Endothelial cell of umbilical vein (primary cell): ENCODE measurements around the gene GSK3A. TPM values are rescaled to one million over a fixed set of nuclear protein-coding genes. Genes with fewer than 3 reads are reported as not detected.

Experiments used
- BruUV-seq: library from RNA; stranded (reverse); fragments of 400-500 nt; replicated peaks from 2 replicates; lab custom pipeline; 2021; lab: Mats Ljungman, UMichigan
- CTCF ChIA-PET: fragments of 300-600, 350-600 bp; sonication (Branson Sonifier 250); formaldehyde crosslinking; loops from one replicate; lab custom pipeline; 2021; ENCODE audit warnings: antibody characterized with exemption, inconsistent platforms; lab: Charles Lee
- POLR2A ChIA-PET: fragments of 300-600, 350-600 bp; sonication (Branson Sonifier 250); formaldehyde crosslinking; loops from one replicate; lab custom pipeline; 2021; ENCODE audit warnings: antibody characterized with exemption, inconsistent platforms; lab: Charles Lee
- DNase-seq: peaks from one replicate; pipeline ENCODE4 v3.0.0-alpha.2; 2011; ENCODE audit warnings: low read depth, low spot score
- FAIRE-seq: peaks from 2 replicates; lab custom pipeline; 2011; peaks lifted over from hg19 to GRCh38; lab: Jason Lieb, UNC
- H2AFZ ChIP-seq: 2 replicates; pipeline ENCODE4 v1.6.0; 2012; ENCODE audit warnings: low read depth, low read length, control low read depth, inconsistent platforms
- H3K27ac ChIP-seq: 2 replicates; pipeline ENCODE4 v1.5.1; 2011; ENCODE audit warnings: low read depth, mild to moderate bottlenecking, control low read depth, low read length, moderate library complexity; ENCODE audit not compliant: insufficient read depth
- H3K27me3 ChIP-seq, 2 experiments: 2 replicates each; pipeline versions ENCODE4 v1.6.0 to v1.6.1; 2011; ENCODE audit warnings: low read length in 2 of 2, mixed read lengths in 1 of 2; ENCODE audit not compliant: control insufficient read depth in 2 of 2, insufficient read depth in 2 of 2
- H3K36me3 ChIP-seq, 2 experiments: 2 replicates in 1 of 2; 3 replicates in 1 of 2; pipeline ENCODE4 v1.5.1; 2011; ENCODE audit warnings: low read length in 2 of 2, mild to moderate bottlenecking in 1 of 2, moderate library complexity in 1 of 2; ENCODE audit not compliant: control insufficient read depth in 2 of 2, insufficient read depth in 2 of 2; ENCODE audit errors: extremely low read depth in 1 of 2
- H3K4me1 ChIP-seq: 3 replicates; pipeline ENCODE4 v1.5.1; 2011; ENCODE audit warnings: mild to moderate bottlenecking, low read length; ENCODE audit not compliant: control insufficient read depth, insufficient read depth; ENCODE audit errors: extremely low read depth
- H3K4me2 ChIP-seq: 2 replicates; pipeline ENCODE4 v1.6.1; 2011; ENCODE audit warnings: low read length, control low read depth, mixed read lengths; ENCODE audit not compliant: insufficient read depth
- H3K4me3 ChIP-seq, 3 experiments: fragments of 200-600 bp in 1 of 3; sonication (generic), shearing (Covaris generic) in 1 of 3; replicated peaks in 1 of 3; 2 replicates each; pipeline ENCODE4 v1.5.1; 2011 to 2016; ENCODE audit warnings: control low read depth in 3 of 3, low read length in 3 of 3, mild to moderate bottlenecking in 2 of 3, inconsistent platforms in 1 of 3, low read depth in 1 of 3, moderate library complexity in 1 of 3; ENCODE audit not compliant: insufficient read depth in 1 of 3
- H3K79me2 ChIP-seq: 2 replicates; pipeline ENCODE4 v1.6.0; 2012; ENCODE audit warnings: low read length, inconsistent platforms; ENCODE audit not compliant: control insufficient read depth, insufficient read depth
- H3K9ac ChIP-seq: replicated peaks from 2 replicates; pipeline ENCODE3; 2011; ENCODE audit warnings: low read length, control low read depth; ENCODE audit not compliant: insufficient read depth; ENCODE audit errors: extremely low read depth
- H3K9me1 ChIP-seq: replicated peaks from 3 replicates; pipeline ENCODE4 v1.6.0; 2011; ENCODE audit warnings: mild to moderate bottlenecking, low read length; ENCODE audit not compliant: control insufficient read depth, insufficient read depth; ENCODE audit errors: extremely low read depth
- H3K9me3 ChIP-seq: replicated peaks from 2 replicates; pipeline ENCODE4 v1.5.1; 2012; ENCODE audit warnings: low read length, inconsistent platforms; ENCODE audit not compliant: control insufficient read depth, insufficient read depth
- H4K20me1 ChIP-seq: replicated peaks from 2 replicates; pipeline ENCODE3; 2011; ENCODE audit warnings: mild to moderate bottlenecking, low read length; ENCODE audit not compliant: control insufficient read depth, insufficient read depth; ENCODE audit errors: extremely low read depth
- CTCF ChIP-seq, 2 donors: IDR thresholded peaks; 1 replicate in 1 of 2; 2 replicates in 1 of 2; pipeline ENCODE4 v1.5.1; 2011; ENCODE audit warnings: low read length in 2 of 2, mild to moderate bottlenecking in 2 of 2, moderate library complexity in 2 of 2, control low read depth in 1 of 2, inconsistent platforms in 1 of 2, low read depth in 1 of 2; ENCODE audit not compliant: insufficient read depth in 1 of 2; ENCODE audit errors: extremely low read depth in 1 of 2
- GATA2 ChIP-seq: IDR thresholded peaks from 2 replicates; pipeline ENCODE4 v1.7.0; 2011; ENCODE audit warnings: low read depth, mild to moderate bottlenecking, moderate library complexity, mixed read lengths, low read length; ENCODE audit not compliant: insufficient read length, insufficient read depth
- JUN ChIP-seq: IDR thresholded peaks from 2 replicates; pipeline ENCODE4 v1.6.1; 2011; ENCODE audit warnings: borderline replicate concordance, low read depth; ENCODE audit not compliant: insufficient read length, insufficient read depth
- POLR2A ChIP-seq: IDR thresholded peaks from 2 replicates; pipeline ENCODE4 v1.6.1; 2012; ENCODE audit warnings: low read depth, mild to moderate bottlenecking, control low read depth, low read length
- dilution Hi-C: fragments of 300-500 bp; cut with MboI; formaldehyde crosslinking; loops from one replicate; pipeline ENCODE4 v1.15.0; 2019; ENCODE audit warnings: low sequenced_read_pairs; ENCODE audit not compliant: extremely low pct_ligation_motif_present
- intact Hi-C: fragments of 100-400 bp; cut with micrococcal nuclease; formaldehyde crosslinking; loops from one replicate; pipeline ENCODE4 v1.10.0; 2022
- polyA plus RNA-seq, 4 experiments: library from polyadenylated mRNA; depleted of rRNA in 3 of 4; stranded (reverse) in 3 of 4; unstranded in 1 of 4; fragments of >200 nt; gene quantifications; 2 replicates each; pipeline versions ENCODE4 v1.2.1 to v1.2.3, GENCODE V29; 2011 to 2012; ENCODE audit warnings: missing spikeins in 1 of 4
- total RNA-seq: library from RNA; stranded (reverse); gene quantifications from 2 replicates; pipeline ENCODE4 v1.2.3, GENCODE V29; 2021

Gene GSK3A
- total and polyA plus RNA-seq, 2 donors (not counting 3 experiments of a cell fraction or from before 2014, with no cell fraction given): 49.5 to 73.7 TPM

GRCh38 chr19:42290523-42291434, 48.4 kb upstream of the GSK3A start:
- Histone ChIP-seq H2AFZ (no peak overlapping the region), H3K9me1 (no peaks in the 10 kb centered on the region), H3K9me3 (no peaks in the 10 kb centered on the region), H3K9ac (no peak overlapping the region), H3K79me2 (peaks cover 5% of the 10 kb centered on the region), H3K27me3 (no peaks in the 10 kb centered on the region), H3K36me3 (peaks cover 16 to 75% of the 10 kb centered on the region in 2 experiments), H3K4me3 (no peak overlapping the region), H3K4me2 (no peak overlapping the region), H3K27ac (no peak overlapping the region), H3K4me1 (peaks cover 6% of the 10 kb centered on the region), H4K20me1 (no peaks in the 10 kb centered on the region)
- intact Hi-C loops: loop anchor here (1.0 kb wide), 1 partner anchor 46 kb away; no protein-coding TSS in a partner anchor
- ChIA-PET POLR2A (no interaction called here), CTCF (interaction anchor here (0.7 to 2.3 kb wide), 5 partner anchors 11 to 114 kb away, joined by 3 to 15 read pairs (median 4); no protein-coding TSS in a partner anchor)
- FAIRE-seq (no peak), DNase-seq (peak; percentile 43)
- TF ChIP-seq POLR2A (no peak), CTCF (IDR thresholded peaks at IDR 0.05; ENCODE audit: extremely low read depth in 1 of 2, insufficient read depth in 1 of 2, low read depth in 1 of 2, low read length in 2 of 2) (peak; percentile 84 to 86), GATA2 (no peak), JUN (no peak)
- dilution Hi-C loops: no loop called here
- BruUV-seq: no TSS peak
